Stimulated activated CD8-positive, alpha-beta memory T cell treated with anti-CD3 and anti-CD28 coated beads, Interleukin-15, amount 100 ng/mL, for 1 hour (primary cell): ENCODE results near the gene FAM219B.
"Not testable (repeated sequence)": the region's sequence is repeated elsewhere in the genome, so short reads cannot be mapped to it uniquely, and the experiment has no call there.

Source experiments
- DNase-seq: peaks from one replicate; pipeline ENCODE4 v3.0.0-alpha.2; 2020; ENCODE audit warnings: low read depth

The FAM219B gene, protein sequence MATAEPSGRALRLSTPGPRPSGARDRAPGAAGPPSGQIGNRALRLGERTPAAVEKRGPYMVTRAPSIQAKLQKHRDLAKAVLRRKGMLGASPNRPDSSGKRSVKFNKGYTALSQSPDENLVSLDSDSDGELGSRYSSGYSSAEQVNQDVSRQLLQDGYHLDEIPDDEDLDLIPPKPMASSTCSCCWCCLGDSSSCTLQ

DNA sequence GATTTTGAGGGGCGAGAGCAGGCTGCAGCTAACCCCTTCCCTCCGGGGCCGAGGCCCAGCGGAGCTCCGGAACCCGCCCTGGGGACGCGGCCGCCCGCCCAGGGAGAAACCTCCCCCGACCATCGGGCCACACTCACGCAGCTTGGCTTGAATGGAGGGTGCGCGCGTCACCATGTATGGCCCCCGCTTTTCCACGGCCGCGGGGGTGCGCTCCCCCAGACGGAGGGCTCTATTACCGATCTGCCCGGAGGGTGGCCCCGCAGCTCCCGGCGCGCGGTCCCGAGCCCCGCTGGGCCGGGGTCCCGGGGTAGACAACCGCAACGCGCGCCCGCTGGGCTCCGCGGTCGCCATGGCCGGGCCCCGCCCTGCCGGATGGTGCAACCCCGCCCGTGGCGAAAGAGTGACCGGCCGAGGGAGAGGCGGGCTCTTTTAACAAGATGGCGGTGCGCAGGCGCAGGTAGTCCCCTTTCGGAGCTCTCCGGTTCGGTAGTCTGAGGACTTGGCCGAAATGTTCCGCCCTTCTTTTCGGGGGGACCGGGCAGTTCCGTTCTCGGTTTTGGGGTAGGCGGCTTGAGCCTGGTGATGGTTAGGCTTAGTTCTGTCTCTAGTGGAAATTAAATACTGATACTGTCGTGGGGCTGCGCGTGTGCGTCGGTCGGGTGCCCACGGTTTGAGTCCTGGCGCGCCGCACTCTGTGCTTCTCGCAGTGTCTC, at the start of gene FAM219B:
FAM219B (minus strand) TSS at position 402 of the 713 bp plus-strand sequence; CDS start at position 351, 51 bp downstream.
- peak; percentile 56 for DNase-seq

DNA sequence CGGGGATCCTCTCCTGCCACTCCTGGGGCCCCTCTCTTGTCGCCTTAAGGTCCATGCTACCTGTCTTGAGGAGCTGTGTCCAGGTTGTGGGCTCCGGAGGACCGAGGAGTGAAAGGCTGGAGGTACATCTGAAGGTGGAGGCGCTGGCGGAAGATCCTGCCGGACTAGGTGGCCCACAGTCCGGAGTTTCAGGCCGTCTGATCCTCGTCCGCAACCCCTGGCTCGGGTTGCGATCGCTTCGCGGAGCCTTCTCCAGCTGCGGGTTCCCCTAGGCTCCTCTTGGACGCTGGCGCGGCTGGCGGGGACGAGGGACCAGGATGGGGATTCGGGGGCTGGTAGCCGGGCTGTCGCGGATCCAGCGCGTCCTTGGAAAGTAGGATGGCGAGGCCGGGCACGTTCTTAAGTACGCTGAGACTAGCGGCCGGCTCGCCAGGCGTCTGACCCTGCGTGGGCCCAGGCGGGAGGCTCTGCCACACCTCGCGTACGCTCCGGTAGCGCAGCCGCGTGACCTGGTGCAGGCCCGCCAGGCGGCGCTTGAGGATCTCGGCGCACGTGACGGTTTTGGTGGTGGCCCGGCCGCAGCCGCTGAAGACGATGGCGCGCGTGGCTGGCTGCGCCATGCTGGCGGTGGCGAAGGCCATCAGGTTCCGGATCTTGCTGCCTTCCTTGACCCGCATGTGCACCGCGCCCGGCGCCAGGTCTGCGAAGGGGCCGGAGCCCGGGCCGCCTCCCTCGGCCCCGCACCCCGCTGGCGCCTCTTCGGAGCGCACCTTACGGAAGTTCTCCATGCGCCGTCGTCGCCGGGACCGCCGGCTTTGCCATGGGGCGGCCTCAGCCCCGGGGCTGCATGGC, 49.4 kb upstream of the FAM219B start:
- DNase-seq = peak; percentile 15

DNA sequence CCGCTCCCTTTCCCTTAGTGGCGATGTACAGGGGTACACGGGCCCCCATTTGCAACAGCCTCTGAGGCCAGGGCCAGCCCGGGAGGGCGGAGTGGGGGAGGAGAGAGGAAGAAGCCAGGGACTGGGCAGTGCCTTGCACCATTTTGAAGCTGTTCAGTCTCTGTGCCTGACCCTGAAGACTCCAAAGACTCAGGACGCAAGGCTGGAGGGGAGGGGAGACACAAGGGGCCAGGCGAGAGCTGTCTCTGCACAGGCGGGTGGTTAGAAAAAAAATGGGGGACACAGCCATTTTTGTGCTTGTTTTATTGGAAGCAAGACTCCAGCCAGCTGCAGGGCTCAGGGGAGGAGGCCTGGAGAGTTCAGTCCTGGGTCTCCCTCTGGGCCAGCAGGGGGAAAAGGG, 48.4 kb upstream of the FAM219B start:
- no peak for DNase-seq

DNA sequence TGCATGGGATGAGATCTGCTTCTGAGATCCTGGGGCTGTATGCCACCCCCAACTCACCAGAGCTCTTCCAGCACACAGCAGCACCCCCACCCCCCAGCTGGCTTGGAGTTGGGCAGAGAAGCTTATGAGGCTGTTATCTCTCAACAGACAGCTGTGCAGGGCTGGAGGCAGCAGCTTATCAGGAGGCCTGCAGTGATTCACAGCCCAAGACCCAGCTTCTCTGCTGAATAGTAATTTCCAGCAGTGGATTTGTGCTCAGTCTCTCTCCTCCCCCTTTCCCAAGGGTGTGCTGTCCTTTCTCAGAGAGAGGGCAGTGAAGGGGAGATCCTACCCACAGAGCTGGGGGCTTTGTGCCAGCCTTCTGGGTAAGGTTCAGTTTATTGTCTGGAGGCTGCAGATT, 47.9 kb upstream of the FAM219B start:
- no peak for DNase-seq

DNA sequence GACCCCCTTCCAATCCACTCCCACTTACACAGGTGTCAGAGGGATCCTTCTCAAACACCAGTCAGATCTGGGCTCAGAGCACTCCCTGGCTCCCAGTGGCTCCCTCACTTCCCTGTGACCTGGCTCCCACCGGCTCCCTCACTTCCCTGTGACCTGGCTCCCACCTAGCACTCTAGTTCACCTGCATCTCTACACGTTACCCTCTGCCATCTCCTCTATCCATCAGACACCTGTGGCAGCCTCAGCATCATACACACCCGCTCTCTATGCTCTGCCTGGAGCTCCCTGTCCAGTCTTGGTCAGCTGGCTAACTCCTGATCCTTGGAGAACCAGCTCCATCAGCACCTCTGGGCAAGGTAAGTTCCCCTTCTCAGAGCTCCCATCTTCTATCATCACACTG, 44.4 kb upstream of the FAM219B start:
- no peak for DNase-seq

DNA sequence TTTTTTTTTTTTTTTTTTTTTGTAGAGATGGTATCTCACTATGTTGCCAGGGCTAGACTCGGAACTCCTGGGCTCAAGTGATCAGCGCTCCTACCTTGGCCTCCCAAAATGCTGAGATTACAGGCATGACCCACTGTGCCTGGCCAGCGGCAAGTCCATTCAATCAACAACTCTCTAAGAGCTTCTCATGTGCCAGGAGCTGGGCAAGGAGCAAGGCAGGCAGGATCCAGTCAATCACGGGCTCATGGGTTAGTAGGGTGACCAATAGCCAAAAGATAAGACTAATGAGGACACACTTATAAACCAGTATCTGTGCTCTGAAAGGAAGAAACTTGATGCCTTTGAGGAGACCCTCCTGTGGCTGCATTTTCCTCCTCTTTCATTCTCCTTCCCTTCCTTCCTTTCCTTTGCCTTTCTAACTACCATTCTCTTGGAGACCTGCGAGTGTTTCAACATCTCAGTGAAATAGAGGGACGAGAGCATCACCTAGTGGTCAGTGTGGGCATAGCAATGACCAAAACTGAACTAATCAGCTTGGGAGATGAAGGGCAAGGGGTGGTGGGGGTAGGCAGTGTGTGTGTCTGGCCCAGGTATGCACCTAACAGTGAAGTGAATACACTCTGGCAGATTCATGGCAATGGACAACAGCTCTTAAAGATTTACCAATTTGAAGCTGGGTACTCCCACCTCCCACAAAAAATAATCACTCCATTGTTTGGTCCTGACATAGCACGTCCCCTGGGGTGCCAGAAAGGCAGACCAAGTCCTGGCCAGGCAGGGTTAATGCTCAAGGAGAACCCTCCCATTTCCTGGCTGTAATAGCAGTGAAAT, 43.6 kb upstream of the FAM219B start:
- peak; percentile 80 for DNase-seq

DNA sequence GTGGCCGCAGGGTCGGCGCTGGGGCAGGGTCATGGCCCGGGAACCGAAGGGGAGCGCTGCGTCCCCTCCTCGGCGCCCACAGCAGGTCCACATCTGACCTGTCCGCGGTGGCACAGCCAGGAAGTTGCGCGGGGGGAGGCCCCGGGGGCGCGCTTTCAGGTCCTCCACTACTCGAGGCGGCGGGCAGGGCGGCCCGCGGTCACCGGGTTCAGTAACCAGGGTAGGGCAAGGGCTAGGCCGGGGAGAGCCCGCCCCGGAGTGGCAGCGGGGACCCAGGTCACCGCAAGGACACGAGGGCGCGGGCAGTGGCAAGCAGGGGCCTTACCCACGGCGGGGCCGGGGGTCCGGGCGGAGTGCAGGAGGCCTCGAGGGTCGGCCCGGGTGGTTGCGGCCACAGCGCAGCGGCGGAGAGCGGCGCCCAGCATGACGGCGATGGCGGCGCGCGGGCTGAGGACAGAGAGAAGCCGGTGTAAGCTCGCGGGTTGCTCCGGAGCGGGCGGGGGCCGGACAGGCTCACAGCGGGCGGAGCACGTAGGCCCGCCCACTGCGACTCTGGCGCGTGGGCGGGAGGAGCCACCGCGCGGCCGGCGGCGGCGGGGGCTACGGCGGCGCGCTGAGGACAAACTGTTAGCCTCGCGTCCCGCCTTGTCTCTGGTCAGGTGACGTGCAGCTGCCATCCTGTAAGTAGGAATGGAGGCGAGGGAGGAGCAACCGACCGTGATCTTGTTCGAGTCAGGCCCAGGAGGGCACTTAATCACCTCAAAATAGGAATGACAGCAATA, 31.1 kb upstream of the FAM219B start, which contains the start of gene COX5A:
COX5A (minus strand) TSS at position 484 of the 782 bp plus-strand sequence; CDS start at position 425, 59 bp downstream.
- DNase-seq = peak; percentile 74

DNA sequence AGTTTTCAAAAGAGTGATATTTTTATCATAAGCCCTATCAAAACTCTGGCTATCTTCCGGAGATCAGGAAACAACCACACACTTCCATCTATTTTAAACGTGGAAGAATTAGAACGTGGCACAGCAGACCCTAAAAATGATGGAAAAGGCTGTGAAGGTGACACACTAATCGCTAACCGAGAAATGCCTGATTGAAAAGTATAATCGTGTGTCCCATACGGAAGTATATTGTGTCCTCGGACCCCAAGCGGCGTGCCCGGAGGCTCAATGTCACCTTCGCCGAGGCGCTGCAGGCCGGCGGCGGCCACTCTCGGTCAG, 30.6 kb upstream of the FAM219B start:
- DNase-seq = no peak

DNA sequence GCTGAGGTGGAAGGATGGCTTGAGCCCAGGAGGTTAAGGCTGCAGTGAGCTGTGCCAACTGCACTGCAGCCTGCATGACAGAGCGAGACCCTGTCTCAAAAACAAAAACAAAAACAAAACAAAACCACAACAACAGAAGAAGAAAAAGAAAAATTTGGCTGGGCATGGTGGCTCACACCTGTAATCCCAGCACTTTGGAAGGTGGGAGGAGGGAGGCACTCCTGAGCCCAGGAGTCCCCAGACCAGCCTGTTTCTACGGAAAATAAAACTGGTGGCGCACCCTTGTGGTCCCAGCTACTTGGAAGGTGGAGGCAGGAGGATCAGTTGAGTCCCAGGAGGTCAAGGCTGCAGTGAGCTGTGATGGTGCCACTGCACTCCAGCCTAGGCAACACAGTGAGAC, 28.5 kb upstream of the FAM219B start:
- not testable (repeated sequence) for DNase-seq

DNA sequence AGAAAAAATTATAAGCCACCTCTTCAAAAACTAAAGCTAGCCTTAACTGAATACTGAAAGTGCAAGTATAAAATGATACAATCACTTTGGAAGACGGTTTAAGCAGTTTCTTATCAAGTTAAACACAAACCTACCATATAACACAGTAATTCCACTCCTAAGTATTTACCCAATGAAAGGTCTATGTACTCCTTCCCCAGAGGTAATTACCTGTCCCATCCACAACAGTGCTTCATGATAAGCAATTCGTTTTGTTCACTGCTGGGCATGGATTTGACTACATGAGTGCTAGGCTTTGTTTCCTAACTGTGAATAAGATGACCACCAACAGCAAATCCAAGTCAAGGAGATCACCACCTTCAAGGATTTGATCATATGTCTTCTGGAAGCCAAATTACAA, 26.9 kb upstream of the FAM219B start:
- DNase-seq = no peak

DNA sequence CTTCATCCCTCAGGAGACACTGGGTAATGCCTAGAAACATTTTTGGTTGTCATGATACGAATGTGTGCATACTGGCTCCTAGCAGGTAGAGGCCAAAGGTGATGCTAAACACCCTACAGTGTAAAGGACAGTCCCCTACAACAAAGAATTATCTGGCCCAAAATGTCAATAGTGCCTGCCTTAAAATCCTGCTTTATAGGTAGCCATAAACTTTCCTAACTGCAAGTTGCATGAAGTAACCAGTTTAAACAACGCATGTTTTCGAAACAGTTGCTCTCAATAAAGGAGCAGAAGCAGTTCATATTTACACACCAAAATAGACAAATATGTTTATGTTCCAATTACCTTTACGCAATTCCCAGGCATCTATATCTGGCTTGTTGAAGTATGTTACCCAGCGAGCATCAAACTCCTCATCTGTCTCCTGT, 22.1 kb upstream of the FAM219B start:
- no peak for DNase-seq

DNA sequence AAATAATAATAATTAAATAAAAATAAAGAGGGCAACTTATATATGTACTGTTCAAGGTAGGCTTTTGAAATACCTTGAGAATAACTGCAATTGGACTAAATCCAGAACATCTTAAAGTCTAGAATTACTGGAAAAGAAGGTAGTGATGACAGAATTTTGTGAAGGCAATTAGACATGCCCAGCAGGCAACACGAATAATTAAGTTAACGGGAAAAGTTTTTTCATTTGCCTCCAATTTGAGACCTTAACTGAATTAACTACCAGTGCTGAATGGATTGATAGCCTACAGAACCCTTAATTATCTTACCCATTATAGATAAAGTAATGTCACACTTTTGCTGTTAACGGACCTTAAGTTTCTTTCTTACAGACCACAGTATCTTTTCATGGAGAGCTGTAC, 17.9 kb upstream of the FAM219B start:
- no peak for DNase-seq

DNA sequence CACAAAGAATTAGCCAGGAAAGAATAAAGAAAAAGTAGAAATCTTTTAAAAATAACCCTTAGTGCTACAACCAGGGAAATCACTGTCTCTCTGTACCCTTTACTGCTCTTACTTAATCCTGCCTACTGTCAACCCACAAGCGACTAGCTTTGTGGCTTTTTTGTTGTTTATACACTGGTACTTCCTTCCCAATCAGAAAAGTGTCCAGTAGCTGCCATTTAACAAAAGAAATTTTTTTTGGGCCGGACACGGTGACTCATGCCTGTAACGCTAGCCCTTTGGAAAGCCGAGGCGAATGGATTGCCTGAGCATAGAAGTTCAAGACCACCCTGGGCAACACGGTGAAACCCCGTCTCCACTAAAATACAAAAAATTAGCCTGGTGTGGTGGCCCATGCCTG, 13.8 kb upstream of the FAM219B start:
- DNase-seq = no peak

DNA sequence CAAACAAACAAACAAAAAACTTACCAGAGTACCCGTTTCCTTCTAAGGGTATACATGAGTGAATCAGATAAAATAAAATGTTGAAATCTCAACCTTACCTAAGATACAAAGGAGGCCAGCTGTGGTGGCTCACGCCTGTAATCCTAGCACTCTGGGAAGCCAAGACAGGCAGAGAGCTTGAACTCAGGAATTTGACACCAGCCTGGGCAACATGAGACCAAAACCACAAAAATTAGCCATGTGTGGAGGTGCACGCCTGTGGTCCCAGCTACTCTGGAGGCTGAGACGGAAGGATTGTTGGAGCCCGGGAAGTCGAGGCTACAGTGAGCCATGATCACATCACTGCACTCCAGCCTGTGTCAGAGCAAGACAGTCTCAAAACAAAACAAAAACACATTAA, 11.0 kb upstream of the FAM219B start:
- no peak for DNase-seq

DNA sequence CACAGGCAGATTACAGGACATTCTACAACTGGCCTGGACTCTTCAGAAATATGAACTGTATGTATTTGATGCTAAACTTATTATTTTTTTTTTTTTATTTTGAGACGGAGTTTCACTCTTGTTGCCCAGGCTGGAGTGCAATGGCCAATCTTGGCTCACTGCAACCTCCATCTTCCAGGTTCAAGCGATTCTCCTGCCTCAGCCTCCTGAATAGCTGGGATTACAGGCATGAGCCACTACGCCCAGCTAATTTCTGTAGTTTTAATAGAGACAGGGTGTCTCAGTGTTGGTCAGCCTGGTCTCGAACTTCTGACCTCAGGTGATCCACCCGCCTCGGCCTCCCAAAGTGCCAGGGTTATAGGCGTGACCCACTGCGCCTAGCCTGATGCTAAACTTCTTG, 7.1 kb upstream of the FAM219B start:
- not testable (repeated sequence) for DNase-seq

DNA sequence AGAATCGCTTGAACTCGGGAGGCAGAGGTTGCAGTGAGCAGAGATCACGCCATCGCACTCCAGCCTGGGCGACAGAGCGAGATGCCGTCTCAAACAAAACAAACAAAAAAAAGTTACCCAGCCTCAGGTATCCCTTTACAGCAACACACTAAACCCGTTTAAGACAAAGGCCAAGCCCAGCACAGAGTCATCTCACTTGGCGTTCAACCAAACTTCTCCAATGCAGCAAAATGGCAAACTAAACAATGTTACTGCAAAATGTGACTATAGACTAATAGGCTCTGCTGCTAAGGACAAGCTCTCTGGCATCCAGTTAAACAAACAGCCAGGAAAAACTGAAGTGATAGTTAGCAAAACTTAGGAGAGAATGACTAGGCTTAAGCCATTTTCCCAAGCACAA, 6.4 kb upstream of the FAM219B start:
- no peak for DNase-seq

DNA sequence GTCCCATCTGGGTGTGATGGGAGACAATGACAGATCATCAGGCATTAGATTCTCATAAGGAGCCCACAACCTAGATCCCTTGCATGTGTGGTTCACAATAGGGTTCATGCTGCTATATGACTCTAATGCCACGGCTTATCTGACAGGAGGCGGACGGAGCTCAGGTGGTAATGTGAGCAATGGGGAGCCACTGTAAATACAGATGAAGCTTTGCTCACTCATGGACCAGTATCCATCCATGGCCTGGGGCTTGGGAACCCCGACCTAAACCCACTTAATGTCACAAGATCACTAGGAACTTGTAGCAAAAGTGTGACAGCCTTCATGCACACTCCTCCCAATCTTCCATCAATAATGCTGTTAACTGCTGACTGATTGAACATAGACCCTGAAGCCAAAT, 2.0 kb upstream of the FAM219B start:
- DNase-seq = no peak

DNA sequence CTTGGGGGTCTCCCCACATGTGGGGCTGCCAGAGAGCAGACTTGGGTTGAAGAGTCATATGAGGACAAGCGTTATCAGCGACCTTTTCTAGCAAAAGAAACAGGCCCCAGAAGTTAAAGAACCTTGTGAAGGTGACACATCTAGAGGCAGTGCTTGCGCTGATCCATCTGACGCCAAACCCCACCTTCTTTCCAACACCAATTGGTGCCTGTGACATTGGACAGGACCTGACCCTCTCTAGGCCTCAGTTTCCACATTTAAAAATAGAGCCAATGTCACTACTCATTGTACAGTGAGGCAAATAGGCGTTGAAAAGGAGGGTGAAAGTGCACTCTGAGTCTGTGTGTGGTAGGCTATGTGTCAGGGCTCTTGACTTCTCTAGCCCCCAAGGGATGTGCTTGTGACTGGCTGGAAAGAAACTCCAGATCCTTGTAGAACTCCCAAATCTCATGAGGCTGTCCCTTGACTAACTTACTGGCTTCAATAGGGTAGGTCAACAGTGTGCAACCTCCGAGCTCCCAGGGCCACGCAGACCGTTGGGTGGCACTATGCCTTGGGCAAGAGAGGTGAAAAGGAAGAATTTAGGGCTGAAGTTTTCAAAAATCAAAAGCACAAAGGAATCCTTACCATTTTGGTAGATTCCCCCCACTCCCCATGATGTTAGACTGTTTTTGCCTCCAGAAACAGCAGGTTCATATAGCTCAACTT, 666 bp upstream of the FAM219B start:
- DNase-seq = no peak

DNA sequence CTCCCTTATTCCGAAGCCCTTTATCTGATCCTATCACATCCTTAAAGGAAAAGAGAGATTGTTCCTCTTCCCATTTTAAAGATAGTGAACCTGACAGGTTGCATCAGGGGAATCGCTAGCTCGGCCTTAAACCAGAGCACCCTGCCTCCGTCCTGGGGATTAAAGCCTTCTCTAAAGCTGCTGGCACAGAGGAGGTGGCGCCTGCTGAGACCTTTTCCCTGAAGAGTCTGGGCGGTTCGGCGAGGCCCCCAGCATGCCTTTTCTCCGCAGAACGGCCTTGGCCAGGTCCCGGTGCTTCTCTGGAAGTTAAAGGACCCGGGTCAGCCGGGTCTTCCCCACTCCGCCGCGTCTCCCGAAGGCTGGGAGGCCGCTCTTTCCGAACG, 593 bp downstream of the FAM219B start:
- peak; percentile 8 for DNase-seq

DNA sequence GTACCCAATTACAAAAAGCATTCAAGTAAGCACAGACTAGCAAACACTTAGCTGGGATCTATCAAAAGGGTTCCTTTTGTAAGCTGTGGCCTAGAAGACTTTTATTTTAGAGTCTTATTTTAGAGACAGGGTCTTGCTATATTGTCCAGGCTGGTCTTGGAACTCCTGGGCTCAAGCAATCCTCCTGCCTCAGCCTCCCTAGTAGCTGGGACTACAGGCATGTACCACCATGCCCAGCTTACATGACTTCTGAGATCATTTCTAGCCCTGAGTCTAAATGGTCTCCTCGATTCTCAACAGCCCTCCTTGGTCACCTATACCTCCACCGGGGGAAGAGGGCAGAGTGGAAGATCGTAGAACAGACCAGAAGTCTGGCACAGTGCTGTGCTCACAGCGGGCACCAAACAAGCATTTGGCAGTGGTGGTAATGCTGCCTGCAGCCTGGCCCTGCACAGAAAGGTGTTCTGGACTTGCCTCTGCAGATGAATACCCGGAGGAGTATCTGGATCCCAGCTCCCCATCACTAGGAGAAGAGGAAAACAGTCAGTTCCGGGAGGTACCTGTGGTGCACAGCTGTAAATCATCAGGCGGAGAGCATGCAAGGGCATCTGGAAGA, 2.4 kb downstream of the FAM219B start:
- DNase-seq = no peak
